ENCODE measurements around the gene KLHL30.

- TF ChIP-seq CTCF (conservative IDR thresholded peaks at IDR 0.05 in 1 of 2, IDR thresholded peaks at IDR 0.05 in 1 of 2; ENCODE audit: extremely low read depth in 1 of 2, insufficient read depth in 1 of 2, low read depth in 1 of 2, low read length in 2 of 2): no peak
- TF ChIP-seq EZH2 (IDR thresholded peaks at IDR 0.05; ENCODE audit: borderline replicate concordance, low read length): no peak
Measured at GRCh38 chr2:238125127-238125885, 13.2 kb upstream of the KLHL30 start.

All from mammary epithelial cell (primary cell).